HG03378 (cell line): ENCODE measurements around the gene P2RY12.
"Not testable (repeated sequence)": the region's sequence is repeated elsewhere in the genome, so short reads cannot be mapped to it uniquely, and the experiment has no call there.

Source experiments
- ATAC-seq: cut with Tn5 transposase; IDR thresholded peaks from one replicate; pipeline ENCODE4 v1.9.1; 2021; ENCODE audit warnings: mild to moderate bottlenecking, moderate library complexity; ENCODE audit not compliant: unreplicated experiment

The P2RY12 gene

GRCh38 chr3:151393941-151394340 is 9.4 kb upstream of the P2RY12 start:
- no peak for ATAC-seq

GRCh38 chr3:151393146-151393830 is 8.7 kb upstream of the P2RY12 start:
- no peak for ATAC-seq

- ATAC-seq, result not testable (repeated sequence)
Measured at GRCh38 chr3:151392191-151392590, 7.6 kb upstream of the P2RY12 start.

GRCh38 chr3:151391720-151392119 is 7.2 kb upstream of the P2RY12 start:
- ATAC-seq, result no peak

- ATAC-seq, result no peak
Measured at GRCh38 chr3:151387842-151388241, 3.3 kb upstream of the P2RY12 start.

- ATAC-seq, result no peak
Measured at GRCh38 chr3:151387432-151387831, 2.9 kb upstream of the P2RY12 start.

GRCh38 chr3:151386056-151386455 is 1.5 kb upstream of the P2RY12 start:
- no peak for ATAC-seq

GRCh38 chr3:151383956-151384355 is 597 bp downstream of the P2RY12 start:
- ATAC-seq, result peak; percentile 63

- ATAC-seq, result no peak
Measured at GRCh38 chr3:151383111-151383510, 1.4 kb downstream of the P2RY12 start.

- ATAC-seq, result no peak
Measured at GRCh38 chr3:151382671-151383070, 1.9 kb downstream of the P2RY12 start.

GRCh38 chr3:151379083-151379734 is 5.3 kb downstream of the P2RY12 start:
- no peak for ATAC-seq

- no peak for ATAC-seq
Measured at GRCh38 chr3:151377768-151378385, 6.7 kb downstream of the P2RY12 start.

- ATAC-seq, result no peak
Measured at GRCh38 chr3:151372063-151372820, 12.3 kb downstream of the P2RY12 start.

- ATAC-seq, result no peak
Measured at GRCh38 chr3:151371526-151371925, 13.0 kb downstream of the P2RY12 start.

GRCh38 chr3:151367448-151367847 is 17.1 kb downstream of the P2RY12 start:
- ATAC-seq, result no peak

GRCh38 chr3:151366993-151367392 is 17.6 kb downstream of the P2RY12 start:
- no peak for ATAC-seq

- no peak for ATAC-seq
Measured at GRCh38 chr3:151362751-151363174, 21.8 kb downstream of the P2RY12 start.

GRCh38 chr3:151357463-151357850 is 27.1 kb downstream of the P2RY12 start:
- no peak for ATAC-seq

GRCh38 chr3:151356794-151357462 is 27.6 kb downstream of the P2RY12 start:
- no peak for ATAC-seq

- ATAC-seq, result no peak
Measured at GRCh38 chr3:151351648-151352047, 32.9 kb downstream of the P2RY12 start.

- ATAC-seq, result peak; percentile 80
Measured at GRCh38 chr3:151351219-151351618, 33.3 kb downstream of the P2RY12 start.
